Spleen (tissue), 7 donors: ENCODE measurements around the gene SLC30A7.
"Not testable (repeated sequence)": the region's sequence is repeated elsewhere in the genome, so short reads cannot be mapped to it uniquely, and the experiment has no call there.

ENCODE experiments used
- CTCF ChIP-seq, 11 experiments: fragments of 200-600 bp in 7 of 11; fragments of 450-650 bp in 4 of 11; sonication (generic) in 4 of 11; IDR thresholded peaks in 8 of 11; conservative IDR thresholded peaks in 3 of 11; 1 replicate in 7 of 11; 2 replicates in 4 of 11; pipeline versions ENCODE4 v1.4.0 to v1.8.0; 2016 to 2021; ENCODE audit warnings: antibody characterized with exemption in 11 of 11, inconsistent platforms in 4 of 11, mild to moderate bottlenecking in 1 of 11
- POLR2A ChIP-seq, 3 donors: fragments of 450-650 bp; IDR thresholded peaks; one replicate each; pipeline ENCODE4 v1.5.1; 2017; ENCODE audit warnings: antibody characterized with exemption in 3 of 3, mild to moderate bottlenecking in 1 of 3
- POLR2AphosphoS5 ChIP-seq, 3 donors: sonication (generic); formaldehyde crosslinking; IDR thresholded peaks; one replicate each; pipeline ENCODE4 v1.5.1; 2017; ENCODE audit warnings: antibody characterized with exemption in 3 of 3
- donor health status: DM: no; HTN: no; CAD: no; lungs with moderate emphysema.
- donor health status: DM: no; HTN: no; CAD: no.
- donor health status: DM: no; HTN: no; CAD: no.

- TF ChIP-seq CTCF (IDR thresholded peaks at IDR 0.05 in 8 of 11, conservative IDR thresholded peaks at IDR 0.05 in 3 of 11); POLR2A (IDR thresholded peaks at IDR 0.05); POLR2AphosphoS5 (IDR thresholded peaks at IDR 0.05): not testable (repeated sequence)
Observed at GRCh38 chr1:100947816-100948215, 51.9 kb downstream of the SLC30A7 start.
